ENCODE data around the gene GLRA3.
A peak's percentile ranks its signal among the peaks of the same experiment; 100 is the strongest.
"Not testable (repeated sequence)": the region's sequence is repeated elsewhere in the genome, so short reads cannot be mapped to it uniquely, and the experiment has no call there.

Gene GLRA3

DNA sequence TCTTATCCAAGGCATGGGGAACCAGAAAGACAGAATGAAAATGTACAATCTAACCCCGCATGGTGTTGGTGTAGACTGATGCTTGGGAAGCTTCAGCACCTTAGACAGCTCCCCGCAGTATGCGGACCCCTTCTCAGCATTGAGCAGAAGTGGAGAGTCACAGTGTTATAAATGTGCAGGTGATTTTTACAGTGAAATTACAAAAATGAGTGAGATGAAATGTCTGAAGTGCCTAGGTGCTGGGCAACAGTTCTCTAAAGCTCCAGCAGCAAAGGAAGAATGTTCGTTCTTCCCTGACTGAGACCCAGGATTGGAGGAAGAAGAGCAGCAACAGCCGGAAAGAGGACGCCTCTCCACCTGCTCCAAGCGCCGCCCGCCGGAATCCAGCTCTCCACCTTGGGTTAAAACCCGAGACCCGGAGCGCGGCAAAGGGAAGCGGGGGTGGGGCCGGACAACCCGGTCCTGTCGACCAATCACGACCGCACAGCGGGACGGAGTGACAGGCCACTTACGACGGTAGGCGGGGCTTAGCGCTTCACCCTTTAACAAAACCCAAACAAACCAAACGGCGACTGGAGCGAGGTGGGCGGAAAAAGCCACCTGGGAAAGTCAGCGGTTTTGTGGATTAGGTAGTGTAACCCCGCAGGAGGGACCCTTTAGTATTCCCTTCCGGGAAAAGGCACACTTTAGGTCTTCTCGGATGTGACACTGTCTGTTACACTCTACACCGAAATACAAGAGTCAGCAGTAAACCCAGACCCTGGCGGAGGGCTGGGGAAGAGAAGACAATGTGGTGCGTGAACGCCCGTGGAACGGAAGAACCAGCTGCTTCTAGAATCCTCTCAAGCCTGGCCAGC, at the start of gene GLRA3:
Gene GLRA3, minus strand, starts transcription at position 403 of the 857 bp plus-strand sequence. CDS start 436 bp downstream, outside the sequence.
- peak; percentile 1 for DNase-seq

DNA sequence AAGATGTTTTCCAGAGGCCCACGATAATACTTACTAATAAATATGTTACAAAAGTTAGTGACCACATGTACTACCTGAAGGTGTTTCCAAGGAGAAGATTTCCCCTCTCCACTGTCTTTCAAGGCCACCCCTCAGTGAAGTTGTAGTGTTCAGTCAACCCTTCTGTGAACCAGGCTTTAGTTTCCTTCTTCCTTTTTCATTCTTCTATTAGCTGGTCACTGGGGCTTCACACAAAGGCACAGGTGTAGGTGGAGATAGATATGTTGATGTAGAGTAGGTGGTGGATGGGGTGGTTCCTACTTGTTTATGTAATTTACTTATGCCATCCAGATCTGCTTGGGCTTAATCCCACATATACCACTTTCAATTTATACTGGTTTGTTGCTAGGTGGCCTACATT, 45.9 kb upstream of the GLRA3 start:
- DNase-seq, result no peak

GRCh38 chr4:174873931-174874330, 44.9 kb upstream of the GLRA3 start:
- no peak for DNase-seq

- DNase-seq, result not testable (repeated sequence)
These were observed 44.1 kb upstream of the GLRA3 start for GRCh38 chr4:174873146-174873545.

GRCh38 chr4:174871407-174871806, 42.4 kb upstream of the GLRA3 start:
- DNase-seq, result no peak

GRCh38 chr4:174870311-174870710, 41.3 kb upstream of the GLRA3 start:
- no peak for DNase-seq

GRCh38 chr4:174869339-174869738, 40.3 kb upstream of the GLRA3 start:
- DNase-seq, result no peak

DNA sequence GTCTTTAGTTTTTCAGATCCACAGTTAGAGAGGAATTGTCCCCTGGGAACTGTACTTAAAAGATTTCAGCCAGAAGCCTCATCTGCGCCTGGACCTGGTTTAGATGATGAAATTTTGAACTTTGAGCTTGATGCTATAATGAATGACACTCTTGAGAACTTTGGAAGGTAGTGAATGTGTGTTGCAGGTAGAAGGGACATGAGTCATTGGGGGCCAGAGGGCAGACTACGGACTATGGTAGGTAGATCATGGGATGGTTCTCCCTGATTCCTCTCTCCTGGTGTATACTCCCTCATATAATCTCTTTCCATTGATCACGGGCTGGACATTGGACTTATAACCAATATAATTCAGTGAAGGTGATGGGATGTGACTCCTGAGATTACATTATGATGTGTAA, 38.9 kb upstream of the GLRA3 start:
- no peak for DNase-seq

GRCh38 chr4:174865418-174865985, 36.5 kb upstream of the GLRA3 start:
- no peak for DNase-seq

GRCh38 chr4:174864031-174864430, 35.0 kb upstream of the GLRA3 start:
- DNase-seq, result no peak

DNA sequence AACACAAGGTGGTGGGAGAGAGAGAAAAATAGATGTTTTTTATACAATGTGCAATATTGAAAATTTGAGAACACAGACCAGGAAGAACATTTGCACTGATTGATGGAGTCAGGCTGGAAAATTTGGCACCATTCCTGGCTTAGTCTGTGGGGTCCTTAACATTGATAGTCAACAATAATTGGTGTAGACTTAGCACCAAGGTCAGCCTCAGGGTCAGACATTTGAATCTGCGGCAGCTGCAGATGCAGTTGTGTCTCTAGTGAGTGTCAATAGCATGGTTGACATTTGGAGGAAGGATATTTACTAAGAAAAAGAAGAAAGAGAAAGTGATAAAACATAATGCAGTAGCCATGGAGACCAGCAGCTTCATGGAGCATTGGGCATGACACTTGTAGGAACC, 31.5 kb upstream of the GLRA3 start:
- no peak for DNase-seq

GRCh38 chr4:174859904-174860303, 30.9 kb upstream of the GLRA3 start:
- no peak for DNase-seq

GRCh38 chr4:174856926-174857800, 28.1 kb upstream of the GLRA3 start:
- DNase-seq, result no peak

DNA sequence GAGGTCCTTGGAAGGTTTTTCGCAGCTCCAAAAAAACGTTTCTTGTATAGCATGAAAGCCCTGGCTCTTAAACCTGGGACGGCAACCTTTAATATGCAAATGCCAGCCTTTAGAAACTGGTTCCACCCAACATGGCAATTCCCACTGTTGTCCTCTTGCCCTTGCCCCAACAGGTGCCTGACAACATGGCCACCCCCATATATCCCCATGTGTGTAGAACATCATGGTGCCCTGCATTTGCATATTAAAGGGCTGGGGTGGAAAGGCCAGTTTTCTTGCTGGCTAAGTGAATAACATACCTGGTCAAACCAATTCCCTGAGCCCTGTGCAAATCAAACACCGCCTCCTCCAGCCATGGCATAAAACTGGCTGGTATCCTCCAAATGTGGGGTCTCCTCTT, 26.0 kb upstream of the GLRA3 start:
- DNase-seq, result no peak

- no peak for DNase-seq
These were observed 24.6 kb upstream of the GLRA3 start for GRCh38 chr4:174853629-174854028.

DNA sequence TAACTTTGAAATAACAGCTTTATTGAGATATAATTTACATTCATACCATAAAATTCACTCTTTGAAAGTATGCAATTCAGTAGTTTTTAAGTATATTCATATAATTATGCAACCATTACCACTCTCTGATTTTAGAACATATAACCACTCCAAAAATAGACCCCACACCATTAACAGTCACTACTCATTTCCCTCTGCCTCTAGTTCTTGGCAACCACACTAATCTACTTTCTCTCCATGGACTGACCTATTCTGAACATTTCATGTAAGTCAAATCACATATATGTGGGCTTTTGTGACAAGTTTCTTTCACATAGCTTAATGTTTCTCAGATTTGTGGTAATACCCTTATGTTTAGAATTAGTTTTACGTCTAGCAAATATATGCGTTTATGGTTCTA, 19.5 kb upstream of the GLRA3 start:
- DNase-seq, result no peak

DNA sequence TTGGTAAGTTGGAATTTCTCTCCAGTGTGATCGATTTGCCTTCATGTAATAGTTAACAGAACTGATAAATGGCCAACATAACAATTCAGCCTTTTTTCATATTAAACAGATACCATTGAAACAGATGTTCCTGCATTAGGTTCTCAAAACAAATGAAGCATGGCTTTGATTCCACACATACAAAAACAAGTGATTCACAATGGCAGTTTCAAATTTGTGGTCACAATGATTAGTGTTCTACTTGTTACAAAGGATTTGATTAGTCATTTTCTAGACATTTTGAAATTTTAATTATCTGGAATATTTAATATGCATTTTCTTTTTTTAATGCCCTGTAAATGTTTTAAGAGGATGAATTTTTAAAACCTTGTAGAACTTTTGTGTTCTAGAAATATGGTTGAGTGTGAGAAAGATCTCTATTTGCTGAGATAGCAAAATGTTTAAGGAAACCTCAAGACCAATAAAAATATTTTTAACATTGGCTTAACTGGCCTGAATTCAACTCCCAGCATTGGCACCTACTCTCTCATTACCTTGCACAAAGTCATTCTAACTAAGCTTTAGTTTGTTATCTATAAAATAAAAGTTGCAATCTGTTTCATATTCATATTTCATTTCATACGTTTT, 18.9 kb upstream of the GLRA3 start:
- no peak for DNase-seq

DNA sequence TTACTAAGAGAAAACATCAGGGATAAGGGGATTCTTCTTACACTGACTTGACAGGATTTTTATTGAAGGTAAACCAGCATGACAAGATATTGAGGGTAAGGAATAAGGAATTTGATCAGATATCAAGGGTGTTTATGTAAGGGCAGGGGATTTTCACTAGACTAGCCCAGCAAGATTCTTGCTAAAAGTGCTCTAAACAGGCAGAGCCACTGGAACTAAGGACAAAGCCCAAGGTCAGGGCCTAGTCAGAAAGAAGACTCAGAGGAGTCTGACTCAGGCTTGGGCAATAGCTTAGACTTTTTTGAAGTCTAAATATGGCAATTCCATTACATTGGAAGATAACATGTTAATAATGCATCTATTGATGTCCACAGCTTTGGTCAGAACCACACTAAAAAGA, 6.5 kb upstream of the GLRA3 start:
- DNase-seq, result no peak

- DNase-seq, result no peak
These were observed 5.4 kb upstream of the GLRA3 start for GRCh38 chr4:174834477-174834876.

DNA sequence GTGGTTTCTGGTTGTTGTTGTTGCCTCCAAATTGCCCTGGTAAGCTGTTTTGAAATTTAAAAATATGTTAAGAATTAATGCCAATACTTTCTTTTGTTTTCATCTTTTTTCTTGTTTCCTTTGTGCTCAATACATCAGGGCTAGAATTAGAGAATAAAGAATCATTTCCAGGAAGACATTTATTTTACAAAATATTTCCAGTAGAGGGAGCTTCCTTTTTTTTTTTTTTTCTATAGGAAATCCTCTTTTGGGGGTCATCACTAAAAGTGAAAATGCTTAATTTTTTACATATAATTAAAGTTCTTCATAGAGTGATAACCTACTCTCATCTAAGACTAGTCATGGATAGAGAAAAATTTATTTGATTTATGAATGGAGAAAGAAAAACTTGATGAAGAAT, 2.4 kb downstream of the GLRA3 start:
- DNase-seq, result no peak

GRCh38 chr4:174815282-174815681, 13.8 kb downstream of the GLRA3 start:
- DNase-seq, result no peak

- DNase-seq, result no peak
These were observed 15.8 kb downstream of the GLRA3 start for GRCh38 chr4:174813292-174813691.

GRCh38 chr4:174810834-174811233, 18.2 kb downstream of the GLRA3 start:
- no peak for DNase-seq
